Neuronal stem cell (in vitro differentiated cells): Measurements from ENCODE around the gene LRP2BP.

Experiments used
- DNase-seq: peaks from one replicate; pipeline ENCODE4 v3.0.0-alpha.2; 2013; ENCODE audit warnings: low spot score
- H2AFZ ChIP-seq: one replicate; pipeline ENCODE4 v1.6.1; 2013; ENCODE audit warnings: mild to moderate bottlenecking, low read length, inconsistent platforms
- H2AK5ac ChIP-seq: 2 replicates; pipeline ENCODE4 v1.6.1; 2013; ENCODE audit warnings: low read depth, mild to moderate bottlenecking, inconsistent platforms, low read length, moderate library complexity, mixed read lengths
- H2BK120ac ChIP-seq: 2 replicates; pipeline ENCODE4 v1.6.1; 2013; ENCODE audit warnings: low read depth, mild to moderate bottlenecking, inconsistent platforms, low read length, moderate library complexity, mixed read lengths
- H2BK12ac ChIP-seq: one replicate; pipeline ENCODE4 v1.6.1; 2013; ENCODE audit warnings: low read length, inconsistent platforms
- H2BK15ac ChIP-seq: 2 replicates; pipeline ENCODE4 v1.6.1; 2013; ENCODE audit warnings: mild to moderate bottlenecking, low read length, inconsistent platforms, mixed read lengths
- H2BK5ac ChIP-seq: one replicate; pipeline ENCODE4 v1.6.1; 2013; ENCODE audit warnings: inconsistent platforms, mild to moderate bottlenecking, low read length, moderate library complexity
- H3K14ac ChIP-seq: one replicate; pipeline ENCODE4 v1.6.1; 2013; ENCODE audit warnings: low read length, inconsistent platforms
- H3K18ac ChIP-seq: 2 replicates; pipeline ENCODE4 v1.6.1; 2013; ENCODE audit warnings: low read length, inconsistent platforms
- H3K23ac ChIP-seq: 2 replicates; pipeline ENCODE4 v1.6.1; 2013; ENCODE audit warnings: low read depth, mild to moderate bottlenecking, mixed read lengths, low read length, inconsistent platforms; ENCODE audit not compliant: poor library complexity
- H3K27ac ChIP-seq: replicated peaks from 3 replicates; pipeline ENCODE4 v1.5.1; 2013; ENCODE audit warnings: low read length, inconsistent platforms
- H3K27me3 ChIP-seq, 3 experiments: 2 replicates each; pipeline ENCODE4 v1.6.1; 2013; ENCODE audit warnings: low read length in 3 of 3, mild to moderate bottlenecking in 2 of 3, inconsistent platforms in 1 of 3, low read depth in 1 of 3, mixed read lengths in 1 of 3, moderate library complexity in 1 of 3; ENCODE audit not compliant: control insufficient read depth in 3 of 3, insufficient read depth in 3 of 3
- H3K36me3 ChIP-seq, 2 donors: replicated peaks in 1 of 2; 2 replicates each; pipeline ENCODE4 v1.6.1; 2013; ENCODE audit warnings: low read length in 2 of 2; ENCODE audit not compliant: control insufficient read depth in 2 of 2, insufficient read depth in 2 of 2
- H3K4ac ChIP-seq: 2 replicates; pipeline ENCODE4 v1.6.1; 2013; ENCODE audit warnings: inconsistent platforms, mild to moderate bottlenecking, low read length, moderate library complexity
- H3K4me1 ChIP-seq, 2 donors: 1 replicate in 1 of 2; 2 replicates in 1 of 2; pipeline ENCODE4 v1.6.1; 2013; ENCODE audit warnings: low read length in 2 of 2, low read depth in 1 of 2; ENCODE audit not compliant: control insufficient read depth in 2 of 2, insufficient read depth in 1 of 2
- H3K4me2 ChIP-seq: one replicate; pipeline ENCODE4 v1.6.1; 2013; ENCODE audit warnings: mild to moderate bottlenecking, low read length, inconsistent platforms; ENCODE audit not compliant: insufficient read depth, poor library complexity, severe bottlenecking
- H3K4me3 ChIP-seq, 2 donors: 2 replicates each; pipeline ENCODE4 v1.5.1; 2013; ENCODE audit warnings: low read length in 2 of 2, mild to moderate bottlenecking in 2 of 2, inconsistent platforms in 1 of 2, moderate library complexity in 1 of 2
- H3K79me1 ChIP-seq: one replicate; pipeline ENCODE4 v1.6.1; 2013; ENCODE audit warnings: low read depth, mild to moderate bottlenecking, inconsistent platforms, low read length, moderate library complexity
- H3K9ac ChIP-seq: one replicate; pipeline ENCODE4 v1.6.1; 2013; ENCODE audit warnings: mild to moderate bottlenecking, low read depth, low read length, inconsistent platforms; ENCODE audit not compliant: poor library complexity
- H3K9me3 ChIP-seq, 2 donors: replicated peaks in 1 of 2; 2 replicates each; pipeline versions ENCODE3 to v1.6.1; 2013; ENCODE audit warnings: low read length in 2 of 2, mild to moderate bottlenecking in 2 of 2, inconsistent platforms in 1 of 2, low read depth in 1 of 2, mixed read lengths in 1 of 2, moderate library complexity in 1 of 2; ENCODE audit not compliant: control insufficient read depth in 2 of 2, insufficient read depth in 1 of 2
- H4K8ac ChIP-seq: one replicate; pipeline ENCODE4 v1.6.1; 2013; ENCODE audit warnings: low read depth, mild to moderate bottlenecking, inconsistent platforms, low read length, moderate library complexity
- H4K91ac ChIP-seq: one replicate; pipeline ENCODE4 v1.6.1; 2013; ENCODE audit warnings: low read length, low read depth, mild to moderate bottlenecking, inconsistent platforms; ENCODE audit not compliant: poor library complexity
- WGBS, 2 donors: extraction: QIAGEN DNeasy Blood & Tissue Kit; methylation state at CpG; one replicate each; pipeline ENCODE4 v1.1.7; 2013; ENCODE audit warnings: missing lambda C conversion rate in 2 of 2, mixed read lengths in 1 of 2; ENCODE audit not compliant: insufficient read length in 2 of 2, insufficient replicate concordance in 1 of 2; ENCODE audit errors: extremely low coverage in 2 of 2; 5-methylcytosine and 5-hydroxymethylcytosine counted together

LRP2BP gene

GRCh38 chr4:185411849-185412248 is 16.1 kb upstream of the LRP2BP start:
- DNase-seq = no peak
- no peak overlapping the region for H2AFZ ChIP-seq
- peaks cover 7 to 80% of the 10 kb centered on the region in 2 donors for H3K36me3 ChIP-seq
- no peaks in the 10 kb centered on the region for H3K79me1 ChIP-seq
- no peak overlapping the region for H3K4ac ChIP-seq
- H2BK5ac ChIP-seq = no peak overlapping the region
- H2BK15ac ChIP-seq = no peak overlapping the region
- no peak overlapping the region for H3K23ac ChIP-seq
- H4K8ac ChIP-seq = no peak overlapping the region
- H3K14ac ChIP-seq = no peak overlapping the region
- no peaks in the 10 kb centered on the region for H3K4me1 ChIP-seq
- H2BK12ac ChIP-seq = no peak overlapping the region
- no peak overlapping the region for H3K27ac ChIP-seq
- WGBS, 2 donors = no CpG with 5 or more reads among the region's 5 CpGs
- peaks cover 0 to 5% of the 10 kb centered on the region in 2 donors for H3K9me3 ChIP-seq
- H3K4me2 ChIP-seq = no peak overlapping the region
- no peak overlapping the region for H3K18ac ChIP-seq
- H3K9ac ChIP-seq = no peak overlapping the region
- no peak overlapping the region for H2AK5ac ChIP-seq
- no peak overlapping the region for H3K4me3 ChIP-seq
- no peaks in the 10 kb centered on the region for H3K27me3 ChIP-seq
- no peak overlapping the region for H2BK120ac ChIP-seq
- H4K91ac ChIP-seq = no peak overlapping the region

- Histone ChIP-seq H3K4me3 (no peak overlapping the region), H2BK12ac (no peak overlapping the region), H3K4ac (no peak overlapping the region), H3K9me3 (peaks cover 0 to 5% of the 10 kb centered on the region in 2 donors), H2BK5ac (no peak overlapping the region), H2BK15ac (no peak overlapping the region), H4K91ac (no peak overlapping the region), H2BK120ac (no peak overlapping the region), H3K4me2 (no peak overlapping the region), H2AK5ac (no peak overlapping the region), H3K9ac (no peak overlapping the region), H3K4me1 (no peaks in the 10 kb centered on the region), H2AFZ (no peak overlapping the region), H3K27me3 (no peaks in the 10 kb centered on the region), H3K79me1 (no peaks in the 10 kb centered on the region), H4K8ac (no peak overlapping the region), H3K27ac (no peak overlapping the region), H3K23ac (no peak overlapping the region), H3K36me3 (peaks cover 4 to 70% of the 10 kb centered on the region in 2 donors), H3K14ac (no peak overlapping the region), H3K18ac (no peak overlapping the region)
- no peak for DNase-seq
- no CpG with 5 or more reads among the region's 2 CpGs for WGBS, 2 donors
These were observed 12.7 kb upstream of the LRP2BP start for GRCh38 chr4:185408432-185408831.

- Histone ChIP-seq H3K4me1 (no peaks in the 10 kb centered on the region), H3K4me3 (no peak overlapping the region), H3K18ac (no peak overlapping the region), H2AFZ (no peak overlapping the region), H3K4me2 (no peak overlapping the region), H2BK5ac (no peak overlapping the region), H4K91ac (no peak overlapping the region), H3K9ac (no peak overlapping the region), H3K23ac (no peak overlapping the region), H3K79me1 (no peaks in the 10 kb centered on the region), H2BK12ac (no peak overlapping the region), H3K27ac (no peak overlapping the region), H3K9me3 (peaks cover 0 to 5% of the 10 kb centered on the region in 2 donors), H2AK5ac (no peak overlapping the region), H3K14ac (no peak overlapping the region), H3K36me3 (peaks cover 3 to 79% of the 10 kb centered on the region in 2 donors), H2BK15ac (no peak overlapping the region), H3K27me3 (no peaks in the 10 kb centered on the region), H4K8ac (no peak overlapping the region), H2BK120ac (no peak overlapping the region), H3K4ac (no peak overlapping the region)
- WGBS, 2 donors = no CpG with 5 or more reads among the region's 6 CpGs
- DNase-seq = no peak
These were observed 9.7 kb upstream of the LRP2BP start for GRCh38 chr4:185405296-185405999.

- Histone ChIP-seq H3K4ac (no peak overlapping the region), H3K79me1 (no peaks in the 10 kb centered on the region), H2BK5ac (no peak overlapping the region), H2BK15ac (no peak overlapping the region), H3K36me3 (peaks cover 3 to 84% of the 10 kb centered on the region in 2 donors), H4K91ac (no peak overlapping the region), H2AK5ac (no peak overlapping the region), H3K23ac (no peak overlapping the region), H3K4me1 (no peaks in the 10 kb centered on the region), H3K18ac (no peak overlapping the region), H3K9ac (no peak overlapping the region), H2AFZ (no peak overlapping the region), H3K27me3 (no peaks in the 10 kb centered on the region), H4K8ac (no peak overlapping the region), H3K27ac (no peak overlapping the region), H3K9me3 (no peaks in the 10 kb centered on the region), H3K14ac (no peak overlapping the region), H3K4me2 (no peak overlapping the region), H2BK12ac (no peak overlapping the region), H2BK120ac (no peak overlapping the region), H3K4me3 (no peak overlapping the region)
- WGBS, 2 donors = no CpG with 5 or more reads among the region's 4 CpGs
- no peak for DNase-seq
These were observed 8.3 kb upstream of the LRP2BP start for GRCh38 chr4:185404031-185404430.
